Gastrocnemius medialis (tissue), 4 donors: ENCODE measurements around the gene VDR.

Experiments used
- POLR2A ChIP-seq, 2 donors: fragments of 450-650 bp; IDR thresholded peaks; one replicate each; pipeline ENCODE4 v1.6.1; 2017; ENCODE audit warnings: antibody characterized with exemption in 2 of 2, mild to moderate bottlenecking in 2 of 2, moderate library complexity in 2 of 2
- TF ChIP-seq, protein P1 (sequence below), 5 experiments: fragments of 450-650 bp in 3 of 5; fragments of 200-600 bp in 2 of 5; sonication (generic) in 2 of 5; IDR thresholded peaks in 4 of 5; conservative IDR thresholded peaks in 1 of 5; 1 replicate in 4 of 5; 2 replicates in 1 of 5; pipeline ENCODE4 v1.5.1; 2016 to 2019; ENCODE audit warnings: antibody characterized with exemption in 5 of 5, mild to moderate bottlenecking in 3 of 5, moderate library complexity in 3 of 5

DNA sequence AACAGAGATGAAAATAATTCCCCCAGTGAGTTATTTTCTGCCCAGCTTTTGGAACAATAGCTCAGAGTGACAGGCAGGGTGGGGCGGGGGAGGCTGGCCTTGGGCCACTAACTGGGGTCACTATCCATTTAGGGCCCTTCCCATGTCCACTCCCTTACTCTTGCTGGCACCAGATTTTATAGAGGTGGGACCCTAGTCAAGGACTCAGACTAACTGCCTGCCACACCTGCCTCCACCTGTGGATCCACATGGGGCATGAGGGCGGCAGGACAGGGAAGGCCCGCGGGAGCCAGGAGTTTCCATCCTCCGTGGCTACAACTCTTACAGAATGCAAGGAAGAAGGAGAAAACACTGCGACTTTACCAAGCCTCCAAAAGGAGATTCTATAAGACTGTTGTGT is 10.1 kb downstream of the VDR start:
- TF ChIP-seq, protein P1, sequence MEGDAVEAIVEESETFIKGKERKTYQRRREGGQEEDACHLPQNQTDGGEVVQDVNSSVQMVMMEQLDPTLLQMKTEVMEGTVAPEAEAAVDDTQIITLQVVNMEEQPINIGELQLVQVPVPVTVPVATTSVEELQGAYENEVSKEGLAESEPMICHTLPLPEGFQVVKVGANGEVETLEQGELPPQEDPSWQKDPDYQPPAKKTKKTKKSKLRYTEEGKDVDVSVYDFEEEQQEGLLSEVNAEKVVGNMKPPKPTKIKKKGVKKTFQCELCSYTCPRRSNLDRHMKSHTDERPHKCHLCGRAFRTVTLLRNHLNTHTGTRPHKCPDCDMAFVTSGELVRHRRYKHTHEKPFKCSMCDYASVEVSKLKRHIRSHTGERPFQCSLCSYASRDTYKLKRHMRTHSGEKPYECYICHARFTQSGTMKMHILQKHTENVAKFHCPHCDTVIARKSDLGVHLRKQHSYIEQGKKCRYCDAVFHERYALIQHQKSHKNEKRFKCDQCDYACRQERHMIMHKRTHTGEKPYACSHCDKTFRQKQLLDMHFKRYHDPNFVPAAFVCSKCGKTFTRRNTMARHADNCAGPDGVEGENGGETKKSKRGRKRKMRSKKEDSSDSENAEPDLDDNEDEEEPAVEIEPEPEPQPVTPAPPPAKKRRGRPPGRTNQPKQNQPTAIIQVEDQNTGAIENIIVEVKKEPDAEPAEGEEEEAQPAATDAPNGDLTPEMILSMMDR (IDR thresholded peaks at IDR 0.05 in 4 of 5, conservative IDR thresholded peaks at IDR 0.05 in 1 of 5) = no peak
- TF ChIP-seq POLR2A (IDR thresholded peaks at IDR 0.05) = no peak
